ENCODE data around the gene RUVBL1. TPM values are rescaled to one million over a fixed set of nuclear protein-coding genes. Genes with fewer than 3 reads are reported as not detected.

Gene RUVBL1
- polyA plus RNA-seq = 10 to 100 TPM in 2 of 4 donors, 1 to 10 TPM in 2; 7.6 to 40.4 (median 20.4) TPM
- long read RNA-seq, donor 1 = 0 reads
- long read RNA-seq, donor 2, full-length matches to known transcripts = 6 of 6 reads
- long read RNA-seq, donor 2, partial matches to known transcripts = 0 of 6 reads
- long read RNA-seq, donor 2, other reads (novel, unspliced or antisense) = 0 of 6 reads
- long read RNA-seq, donor 3, full-length matches to known transcripts = 13 of 29 reads
- long read RNA-seq, donor 3, partial matches to known transcripts = 16 of 29 reads
- long read RNA-seq, donor 3, other reads (novel, unspliced or antisense) = 0 of 29 reads
- long read RNA-seq, donor 4 = 0 reads
- long read RNA-seq, donor 5, full-length matches to known transcripts = 3 of 3 reads
- long read RNA-seq, donor 5, partial matches to known transcripts = 0 of 3 reads
- long read RNA-seq, donor 5, other reads (novel, unspliced or antisense) = 0 of 3 reads
- long read RNA-seq, donor 6, full-length matches to known transcripts = 5 of 46 reads
- long read RNA-seq, donor 6, partial matches to known transcripts = 24 of 46 reads
- long read RNA-seq, donor 6, other reads (novel, unspliced or antisense) = 17 of 46 reads
- long read RNA-seq, donor 7 = 0 reads
- long read RNA-seq, donor 8, full-length matches to known transcripts = 4 of 4 reads
- long read RNA-seq, donor 8, partial matches to known transcripts = 0 of 4 reads
- long read RNA-seq, donor 8, other reads (novel, unspliced or antisense) = 0 of 4 reads
- long read RNA-seq, donor 9, full-length matches to known transcripts = 1 of 1 reads
- long read RNA-seq, donor 9, partial matches to known transcripts = 0 of 1 reads
- long read RNA-seq, donor 9, other reads (novel, unspliced or antisense) = 0 of 1 reads
- long read RNA-seq, donor 10, full-length matches to known transcripts = 10 of 10 reads
- long read RNA-seq, donor 10, partial matches to known transcripts = 0 of 10 reads
- long read RNA-seq, donor 10, other reads (novel, unspliced or antisense) = 0 of 10 reads

DNA sequence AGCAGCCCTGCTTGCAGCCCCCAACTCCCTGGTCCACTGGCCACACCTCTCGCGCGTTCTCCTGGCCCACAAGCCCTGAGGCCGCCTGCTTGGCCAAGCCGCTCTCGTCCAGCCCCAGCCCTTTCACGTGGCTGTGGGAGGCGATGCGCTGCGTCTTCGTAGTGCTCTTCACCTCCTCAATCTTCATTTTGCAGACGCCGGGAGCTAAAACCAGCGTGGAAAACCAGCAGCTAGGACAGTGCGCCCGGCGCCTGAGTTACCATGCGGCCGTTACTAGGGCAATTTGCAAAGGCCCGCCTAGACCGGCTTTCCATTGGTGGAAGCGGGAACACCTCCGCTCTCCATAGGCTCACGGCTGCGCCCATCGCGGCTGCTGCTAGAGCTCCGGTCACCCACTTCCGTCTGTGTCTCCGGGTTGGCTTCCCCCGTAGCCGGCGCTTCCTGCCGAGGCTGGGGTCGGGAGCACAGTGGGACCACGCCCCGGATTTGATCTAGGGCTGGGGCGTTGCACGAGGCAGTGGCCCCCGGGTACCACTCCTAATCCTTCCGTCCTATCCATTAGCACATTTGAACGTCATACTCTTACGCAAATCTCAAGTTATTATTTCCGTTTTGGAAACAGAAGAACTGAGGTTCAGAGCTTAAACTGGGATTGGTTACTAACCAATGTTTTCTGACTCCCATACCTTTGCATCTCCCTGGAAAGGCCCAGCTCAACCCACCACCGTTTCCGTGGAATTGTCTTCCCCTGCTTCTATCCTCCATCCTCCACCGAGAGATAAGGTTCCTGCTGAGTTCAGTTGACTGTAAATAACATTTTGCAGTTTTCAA, at the start of gene RUVBL1:
RUVBL1 (minus strand) TSS at position 275 of the 831 bp plus-strand sequence; CDS start at position 187, 88 bp downstream.
- FAIRE-seq (no peak), DNase-seq (peak; percentile 98)
- H3K4me3 ChIP-seq (ENCODE audit: low read depth in 1 of 3, low read length in 3 of 3) = peak within 1 kb of the TSS; percentile 77 to 86 (median 77)
- WGBS, 3 donors = 2 to 4% (median 2%) methylated on average over 47 of the region's 47 CpGs
- peak within 1 kb of the TSS; percentile 17 to 93 (median 56) for H3K27ac ChIP-seq (ENCODE audit: low read depth in 1 of 3, low read length in 2 of 3)
- H3K9me3 ChIP-seq (ENCODE audit: control insufficient read depth in 2 of 2, insufficient read depth in 1 of 2, low read depth in 1 of 2, low read length in 1 of 2) = no peaks in the 10 kb centered on the region
- peaks cover 0 to 8% (median 7%) of the 10 kb centered on the region in 3 donors for H3K4me1 ChIP-seq (ENCODE audit: control insufficient read depth in 3 of 3, insufficient read depth in 2 of 3, low read depth in 1 of 3, low read length in 2 of 3)
- H3K36me3 ChIP-seq (ENCODE audit: control insufficient read depth in 3 of 3, insufficient read depth in 2 of 3, low read depth in 1 of 3, low read length in 3 of 3) = no peaks in the 10 kb centered on the region
- no peaks in the 10 kb centered on the region for H3K27me3 ChIP-seq (ENCODE audit: control insufficient read depth in 3 of 3, insufficient read depth in 3 of 3, low read length in 3 of 3)

DNA sequence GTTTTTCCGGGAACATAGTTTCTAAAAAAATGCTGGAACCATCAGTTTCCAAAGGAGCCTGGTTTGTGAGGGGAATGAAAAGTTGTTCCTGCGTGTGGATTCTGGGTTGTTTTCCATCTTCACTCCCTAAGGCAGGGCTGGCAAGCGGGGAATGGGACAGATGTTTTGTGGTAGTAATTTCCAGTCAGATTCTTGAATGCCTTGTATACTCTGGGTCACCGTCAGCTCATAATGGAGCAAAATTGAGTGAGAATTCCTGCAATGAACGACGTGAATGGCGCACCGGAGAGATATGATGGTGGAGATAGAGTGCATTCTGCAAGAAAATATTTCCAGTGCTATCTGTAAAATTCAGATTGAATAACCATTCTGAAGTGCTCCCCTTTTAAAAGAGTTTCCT, 49.6 kb upstream of the RUVBL1 start:
- DNase-seq (no peak), FAIRE-seq (no peak)
- Histone ChIP-seq H3K27me3 (ENCODE audit: control insufficient read depth in 3 of 3, insufficient read depth in 3 of 3, low read length in 3 of 3) (no peaks in the 10 kb centered on the region), H3K4me3 (ENCODE audit: low read depth in 1 of 3, low read length in 3 of 3) (no peak overlapping the region), H3K9me3 (ENCODE audit: control insufficient read depth in 2 of 2, insufficient read depth in 1 of 2, low read depth in 1 of 2, low read length in 1 of 2) (no peaks in the 10 kb centered on the region), H3K27ac (ENCODE audit: low read depth in 1 of 3, low read length in 2 of 3) (no peak overlapping the region), H3K4me1 (ENCODE audit: control insufficient read depth in 3 of 3, insufficient read depth in 2 of 3, low read depth in 1 of 3, low read length in 2 of 3) (peaks cover 0 to 20% (median 0%) of the 10 kb centered on the region in 3 donors), H3K36me3 (ENCODE audit: control insufficient read depth in 3 of 3, insufficient read depth in 2 of 3, low read depth in 1 of 3, low read length in 3 of 3) (no peaks in the 10 kb centered on the region)
- WGBS, 3 donors = 83 to 97% (median 95%) methylated on average over 8 of the region's 8 CpGs

DNA sequence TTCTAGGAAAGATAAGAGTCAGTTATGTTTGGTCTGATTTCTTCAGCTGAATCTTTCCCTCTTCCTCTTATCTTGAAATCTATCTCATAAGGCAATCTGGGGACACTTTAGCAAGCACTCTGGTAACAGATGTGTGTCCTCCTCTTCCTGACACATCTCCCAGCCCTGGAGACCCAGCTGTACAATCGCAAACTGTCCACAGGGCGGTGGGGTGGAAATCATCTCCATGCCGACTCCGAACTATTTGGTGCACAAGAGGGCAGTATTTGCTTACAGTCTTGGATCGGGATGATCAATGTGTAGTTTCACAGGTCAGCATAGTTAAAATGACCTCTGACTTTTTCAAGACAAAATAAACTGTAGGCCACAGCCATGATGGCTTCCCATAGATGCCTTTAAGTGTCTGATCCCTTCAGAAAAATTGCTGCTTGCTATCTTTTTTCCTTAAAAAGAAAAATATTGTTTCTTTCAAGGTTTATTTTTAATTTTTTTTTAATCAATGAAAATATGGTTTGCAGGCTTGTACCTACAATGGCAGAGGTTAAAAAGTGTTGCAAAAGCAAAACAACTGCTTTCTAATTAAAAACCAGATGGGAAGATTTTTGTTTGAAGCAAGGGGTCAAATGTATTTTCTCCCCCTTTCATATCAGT, 47.4 kb upstream of the RUVBL1 start:
- Histone ChIP-seq H3K27me3 (ENCODE audit: control insufficient read depth in 3 of 3, insufficient read depth in 3 of 3, low read length in 3 of 3) (no peaks in the 10 kb centered on the region), H3K36me3 (ENCODE audit: control insufficient read depth in 3 of 3, insufficient read depth in 2 of 3, low read depth in 1 of 3, low read length in 3 of 3) (peaks cover 0 to 7% (median 0%) of the 10 kb centered on the region in 3 donors), H3K9me3 (ENCODE audit: control insufficient read depth in 2 of 2, insufficient read depth in 1 of 2, low read depth in 1 of 2, low read length in 1 of 2) (no peaks in the 10 kb centered on the region), H3K4me3 (ENCODE audit: low read depth in 1 of 3, low read length in 3 of 3) (no peak overlapping the region), H3K4me1 (ENCODE audit: control insufficient read depth in 3 of 3, insufficient read depth in 2 of 3, low read depth in 1 of 3, low read length in 2 of 3) (peaks cover 0 to 24% (median 0%) of the 10 kb centered on the region in 3 donors), H3K27ac (ENCODE audit: low read depth in 1 of 3, low read length in 2 of 3) (no peak overlapping the region)
- FAIRE-seq = no peak
- DNase-seq = peak; percentile 46 to 54
- 32 to 41% (median 33%) methylated on average over 5 of the region's 5 CpGs for WGBS, 3 donors

DNA sequence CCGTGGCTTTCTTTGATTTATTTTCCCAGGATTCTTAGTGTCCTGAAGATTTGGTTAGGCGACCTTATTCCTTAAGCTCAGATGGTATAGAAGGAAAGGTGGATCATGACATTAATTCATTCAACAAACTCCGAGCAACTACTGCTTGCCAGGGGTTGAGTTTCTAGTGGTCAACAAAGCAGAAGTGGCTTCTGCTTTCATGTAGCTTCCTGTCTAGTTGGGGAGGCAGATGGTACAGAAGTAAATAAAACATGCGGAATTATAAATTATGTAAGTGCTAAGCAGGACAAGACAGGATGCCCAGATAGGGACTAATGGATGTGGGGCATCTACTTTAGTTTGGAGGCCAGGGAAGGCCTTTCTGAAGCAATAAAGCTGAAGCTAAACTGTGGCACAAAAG, 45.2 kb upstream of the RUVBL1 start:
- H3K9me3 ChIP-seq (ENCODE audit: control insufficient read depth in 2 of 2, insufficient read depth in 1 of 2, low read depth in 1 of 2, low read length in 1 of 2) = no peaks in the 10 kb centered on the region
- DNase-seq = no peak
- H3K36me3 ChIP-seq (ENCODE audit: control insufficient read depth in 3 of 3, insufficient read depth in 2 of 3, low read depth in 1 of 3, low read length in 3 of 3) = peaks cover 0 to 16% (median 0%) of the 10 kb centered on the region in 3 donors
- no peak for FAIRE-seq
- 85 to 91% (median 90%) methylated on average over 4 of the region's 4 CpGs for WGBS, 3 donors
- H3K4me3 ChIP-seq (ENCODE audit: low read depth in 1 of 3, low read length in 3 of 3) = no peak overlapping the region
- no peak overlapping the region for H3K27ac ChIP-seq (ENCODE audit: low read depth in 1 of 3, low read length in 2 of 3)
- peaks cover 0 to 15% (median 0%) of the 10 kb centered on the region in 3 donors for H3K4me1 ChIP-seq (ENCODE audit: control insufficient read depth in 3 of 3, insufficient read depth in 2 of 3, low read depth in 1 of 3, low read length in 2 of 3)
- no peaks in the 10 kb centered on the region for H3K27me3 ChIP-seq (ENCODE audit: control insufficient read depth in 3 of 3, insufficient read depth in 3 of 3, low read length in 3 of 3)

DNA sequence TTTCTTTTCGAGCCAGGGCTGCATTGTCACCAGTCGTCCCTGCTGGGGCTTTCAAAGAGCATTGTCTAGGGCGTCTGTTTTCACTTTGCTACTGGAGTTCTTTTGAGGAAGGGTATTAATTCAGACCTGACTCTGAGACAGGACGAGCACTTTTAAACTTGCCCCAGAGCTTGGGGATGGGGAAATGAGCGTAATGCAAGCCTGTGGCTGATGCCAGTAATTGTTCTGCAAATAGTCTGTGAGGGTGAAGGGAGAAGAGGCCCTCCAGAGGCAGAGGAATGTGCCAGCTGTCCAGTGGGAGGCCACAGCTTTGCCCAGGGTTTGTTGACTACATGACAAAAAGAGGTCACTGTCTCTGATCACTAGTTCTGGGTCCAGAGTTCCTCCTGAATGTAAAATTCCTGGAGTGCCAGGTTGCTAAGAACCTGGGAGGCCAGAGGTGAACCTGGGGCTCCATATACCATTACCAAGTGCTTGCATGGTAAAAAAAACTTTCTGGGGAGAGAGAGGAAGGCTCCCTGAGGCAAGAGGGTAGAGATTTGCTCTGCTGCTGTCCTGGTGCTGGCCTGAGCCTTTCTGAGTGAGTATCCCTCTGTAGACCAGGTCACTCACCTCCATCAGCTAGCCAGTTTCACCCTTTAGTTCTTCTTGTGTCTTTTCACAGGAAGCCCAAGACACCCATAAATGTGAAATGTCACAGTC, 44.5 kb upstream of the RUVBL1 start:
- DNase-seq (peak in 1 of 2 donors; percentile 58), FAIRE-seq (no peak)
- no peaks in the 10 kb centered on the region for H3K27me3 ChIP-seq (ENCODE audit: control insufficient read depth in 3 of 3, insufficient read depth in 3 of 3, low read length in 3 of 3)
- H3K36me3 ChIP-seq (ENCODE audit: control insufficient read depth in 3 of 3, insufficient read depth in 2 of 3, low read depth in 1 of 3, low read length in 3 of 3) = peaks cover 0 to 16% (median 0%) of the 10 kb centered on the region in 3 donors
- 69 to 83% (median 77%) methylated on average over 5 of the region's 5 CpGs for WGBS, 3 donors
- H3K9me3 ChIP-seq (ENCODE audit: control insufficient read depth in 2 of 2, insufficient read depth in 1 of 2, low read depth in 1 of 2, low read length in 1 of 2) = no peaks in the 10 kb centered on the region
- peak overlapping the region in 1 of 3 donors; percentile 6 for H3K27ac ChIP-seq (ENCODE audit: low read depth in 1 of 3, low read length in 2 of 3)
- H3K4me3 ChIP-seq (ENCODE audit: low read depth in 1 of 3, low read length in 3 of 3) = no peak overlapping the region
- peaks cover 0 to 11% (median 0%) of the 10 kb centered on the region in 3 donors for H3K4me1 ChIP-seq (ENCODE audit: control insufficient read depth in 3 of 3, insufficient read depth in 2 of 3, low read depth in 1 of 3, low read length in 2 of 3)

DNA sequence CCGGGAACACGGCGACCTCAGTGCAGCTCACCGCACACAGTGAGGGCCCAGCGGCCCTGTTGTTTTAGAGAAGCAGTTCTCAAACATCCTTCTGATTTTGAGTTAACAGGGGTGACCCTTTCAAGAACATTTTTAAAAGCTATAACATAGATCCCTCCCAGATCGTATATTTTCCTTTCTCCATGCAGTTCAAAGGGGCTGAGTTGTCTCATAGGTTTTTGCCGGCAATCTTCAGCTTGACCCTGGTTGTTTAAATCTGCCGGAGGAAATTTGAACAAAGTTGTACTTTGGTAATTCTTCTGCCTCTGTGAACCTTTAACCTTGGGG, 44.0 kb upstream of the RUVBL1 start:
- H3K36me3 ChIP-seq (ENCODE audit: control insufficient read depth in 3 of 3, insufficient read depth in 2 of 3, low read depth in 1 of 3, low read length in 3 of 3) = peaks cover 0 to 16% (median 0%) of the 10 kb centered on the region in 3 donors
- H3K4me3 ChIP-seq (ENCODE audit: low read depth in 1 of 3, low read length in 3 of 3) = no peak overlapping the region
- 88 to 95% (median 88%) methylated on average over 8 of the region's 8 CpGs for WGBS, 3 donors
- no peak for DNase-seq
- peaks cover 0 to 11% (median 0%) of the 10 kb centered on the region in 3 donors for H3K4me1 ChIP-seq (ENCODE audit: control insufficient read depth in 3 of 3, insufficient read depth in 2 of 3, low read depth in 1 of 3, low read length in 2 of 3)
- H3K27me3 ChIP-seq (ENCODE audit: control insufficient read depth in 3 of 3, insufficient read depth in 3 of 3, low read length in 3 of 3) = no peaks in the 10 kb centered on the region
- no peak for FAIRE-seq
- peak overlapping the region in 1 of 3 donors; percentile 6 for H3K27ac ChIP-seq (ENCODE audit: low read depth in 1 of 3, low read length in 2 of 3)
- H3K9me3 ChIP-seq (ENCODE audit: control insufficient read depth in 2 of 2, insufficient read depth in 1 of 2, low read depth in 1 of 2, low read length in 1 of 2) = no peaks in the 10 kb centered on the region

DNA sequence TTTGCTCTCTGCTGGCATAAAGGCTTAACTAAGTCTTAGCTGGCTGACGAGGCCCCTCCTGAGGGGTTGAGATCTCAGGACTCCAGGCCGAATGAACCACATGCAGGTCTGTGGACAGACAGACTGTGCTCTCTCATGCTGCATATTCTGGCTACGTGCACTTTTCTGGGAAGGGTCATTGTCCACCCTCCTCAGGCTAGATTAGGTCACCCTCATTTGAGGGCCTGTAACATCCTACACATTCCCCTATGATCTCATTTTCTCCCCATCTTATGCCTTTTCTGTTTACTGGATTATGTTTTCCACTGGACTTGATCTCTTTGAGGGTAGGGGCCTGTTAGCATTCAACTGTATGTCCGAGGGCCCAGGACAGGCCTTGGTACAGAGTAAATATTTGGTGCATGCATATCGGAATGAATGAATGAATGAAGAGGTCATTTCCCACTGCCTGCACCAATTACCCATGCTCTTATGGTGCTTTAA, 43.4 kb upstream of the RUVBL1 start:
- no peak overlapping the region for H3K27ac ChIP-seq (ENCODE audit: low read depth in 1 of 3, low read length in 2 of 3)
- FAIRE-seq (no peak), DNase-seq (no peak)
- whole genome bisulfite sequencing, 3 donors = 89 to 94% (median 89%) methylated on average over 5 of the region's 5 CpGs
- no peak overlapping the region for H3K4me3 ChIP-seq (ENCODE audit: low read depth in 1 of 3, low read length in 3 of 3)
- no peaks in the 10 kb centered on the region for H3K27me3 ChIP-seq (ENCODE audit: control insufficient read depth in 3 of 3, insufficient read depth in 3 of 3, low read length in 3 of 3)
- H3K36me3 ChIP-seq (ENCODE audit: control insufficient read depth in 3 of 3, insufficient read depth in 2 of 3, low read depth in 1 of 3, low read length in 3 of 3) = peaks cover 0 to 20% (median 0%) of the 10 kb centered on the region in 3 donors
- no peaks in the 10 kb centered on the region for H3K9me3 ChIP-seq (ENCODE audit: control insufficient read depth in 2 of 2, insufficient read depth in 1 of 2, low read depth in 1 of 2, low read length in 1 of 2)
- H3K4me1 ChIP-seq (ENCODE audit: control insufficient read depth in 3 of 3, insufficient read depth in 2 of 3, low read depth in 1 of 3, low read length in 2 of 3) = peaks cover 0 to 11% (median 0%) of the 10 kb centered on the region in 3 donors

Measured in small intestine (tissue), 16 donors.